ENCODE results near the gene MUS81.
"Not testable (repeated sequence)": the region's sequence is repeated elsewhere in the genome, so short reads cannot be mapped to it uniquely, and the experiment has no call there.

MUS81 gene, protein sequence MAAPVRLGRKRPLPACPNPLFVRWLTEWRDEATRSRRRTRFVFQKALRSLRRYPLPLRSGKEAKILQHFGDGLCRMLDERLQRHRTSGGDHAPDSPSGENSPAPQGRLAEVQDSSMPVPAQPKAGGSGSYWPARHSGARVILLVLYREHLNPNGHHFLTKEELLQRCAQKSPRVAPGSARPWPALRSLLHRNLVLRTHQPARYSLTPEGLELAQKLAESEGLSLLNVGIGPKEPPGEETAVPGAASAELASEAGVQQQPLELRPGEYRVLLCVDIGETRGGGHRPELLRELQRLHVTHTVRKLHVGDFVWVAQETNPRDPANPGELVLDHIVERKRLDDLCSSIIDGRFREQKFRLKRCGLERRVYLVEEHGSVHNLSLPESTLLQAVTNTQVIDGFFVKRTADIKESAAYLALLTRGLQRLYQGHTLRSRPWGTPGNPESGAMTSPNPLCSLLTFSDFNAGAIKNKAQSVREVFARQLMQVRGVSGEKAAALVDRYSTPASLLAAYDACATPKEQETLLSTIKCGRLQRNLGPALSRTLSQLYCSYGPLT

GRCh38 chr11:65860278-65861164 lies at the start of gene MUS81:
Gene MUS81, plus strand, starts transcription at chr11:65860433. Its CDS starts 321 bp downstream, at chr11:65860754.
- peak; percentile 92 for FAIRE-seq

- FAIRE-seq, result no peak
Observed at GRCh38 chr11:65811764-65812475, 48.3 kb upstream of the MUS81 start.

GRCh38 chr11:65814131-65814985 lies 45.9 kb upstream of the MUS81 start:
- no peak for FAIRE-seq

DNA sequence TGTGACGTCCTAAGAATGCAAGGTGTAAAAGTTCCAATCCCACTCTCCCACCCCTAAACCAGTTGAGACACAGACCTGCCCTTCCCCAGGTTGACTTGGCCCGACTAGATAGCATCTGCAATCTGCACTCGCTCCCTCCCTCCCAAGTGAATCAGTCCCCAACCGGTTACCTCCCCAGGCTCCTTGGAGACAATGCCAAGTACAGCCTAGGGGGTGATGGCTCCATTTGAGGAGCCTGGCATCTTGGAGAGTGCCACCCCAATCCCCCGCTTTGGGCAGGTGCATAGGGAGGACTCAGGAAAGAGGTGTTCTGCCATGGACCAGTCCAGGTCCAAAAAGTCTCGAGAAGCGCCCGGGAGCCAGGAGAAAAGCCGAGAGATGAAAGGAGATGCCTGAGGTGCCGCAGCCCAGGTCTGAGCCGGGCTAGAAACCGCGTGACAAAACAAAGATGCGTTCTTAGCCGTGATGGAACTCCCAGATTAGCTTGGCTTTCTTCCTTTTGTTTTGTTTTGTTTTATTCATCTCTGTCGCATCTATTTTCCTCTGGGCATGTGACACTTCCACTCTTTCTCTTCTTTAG lies 45.2 kb upstream of the MUS81 start:
- no peak for FAIRE-seq

GRCh38 chr11:65816696-65817095 lies 43.5 kb upstream of the MUS81 start:
- no peak for FAIRE-seq

DNA sequence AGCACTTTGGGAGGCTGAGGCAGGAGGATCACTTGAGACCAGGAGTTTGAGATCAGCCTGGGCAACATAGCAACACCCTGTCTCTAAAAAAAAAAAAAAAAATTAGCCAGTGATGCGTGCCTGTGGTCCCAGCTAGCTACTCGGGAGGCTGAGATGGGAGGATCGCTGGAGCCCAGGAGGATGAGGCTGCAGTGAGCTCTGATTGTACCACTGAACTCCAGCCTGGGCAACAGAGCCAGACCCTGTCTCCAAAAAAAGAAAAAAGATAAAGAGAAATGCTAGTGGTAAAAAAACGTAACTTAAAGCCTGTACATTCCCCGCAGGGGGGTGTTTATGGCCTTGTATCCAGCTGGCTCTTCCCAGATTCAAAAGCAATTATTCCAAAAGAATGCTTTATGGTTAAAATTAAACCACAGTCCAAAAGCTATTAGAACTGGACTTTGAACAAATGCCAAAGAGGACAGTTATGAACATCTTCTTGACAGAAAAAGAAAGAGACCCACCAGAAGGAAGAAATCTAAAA lies 42.9 kb upstream of the MUS81 start:
- FAIRE-seq, result no peak

DNA sequence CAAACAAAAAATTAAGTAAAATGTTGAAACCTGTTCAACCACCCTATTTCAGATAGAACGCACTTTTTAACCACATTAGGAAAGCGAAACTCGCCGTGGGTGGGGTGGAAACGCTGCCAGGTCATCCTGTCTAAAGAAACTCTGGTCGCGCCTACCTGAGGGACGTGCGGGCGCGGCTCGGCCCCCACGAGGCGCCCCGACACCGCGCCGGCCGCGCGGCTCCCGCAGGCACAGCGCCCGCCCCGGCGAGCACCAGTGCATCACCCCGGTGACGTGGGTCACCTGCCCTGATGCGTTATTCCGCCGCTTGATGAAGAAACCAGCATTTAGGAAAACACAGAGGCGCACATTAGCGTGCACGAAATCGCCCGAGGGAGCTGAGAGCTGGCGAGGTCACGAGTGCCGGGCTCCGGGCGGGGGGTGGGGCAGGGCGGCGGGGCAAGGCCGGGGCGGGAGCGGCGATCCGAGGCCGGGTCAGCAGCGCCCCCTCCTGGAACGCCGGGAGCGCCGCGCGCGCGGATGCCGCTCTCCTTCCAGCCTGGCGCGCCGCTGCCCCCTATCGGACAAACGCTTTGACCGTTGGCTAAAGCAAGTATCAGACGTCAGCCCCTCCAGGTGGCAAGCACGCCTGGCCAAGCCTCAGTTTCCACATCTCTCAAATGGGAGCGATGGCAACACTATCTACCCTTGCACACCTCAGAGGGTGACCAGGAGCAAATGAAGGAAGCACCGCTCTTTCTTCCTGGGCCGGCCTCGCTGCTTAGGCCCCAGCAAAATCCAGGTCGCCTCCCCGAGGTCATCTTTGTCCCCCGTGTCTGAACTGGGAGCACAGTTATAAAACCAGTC lies 42.2 kb upstream of the MUS81 start:
- FAIRE-seq, result no peak

GRCh38 chr11:65821107-65821506 lies 39.1 kb upstream of the MUS81 start:
- FAIRE-seq, result no peak

- FAIRE-seq, result no peak
Observed at GRCh38 chr11:65822776-65823528, 37.3 kb upstream of the MUS81 start.

- FAIRE-seq, result no peak
Observed at GRCh38 chr11:65826984-65827735, 33.1 kb upstream of the MUS81 start.

GRCh38 chr11:65829459-65829858 lies 30.8 kb upstream of the MUS81 start:
- no peak for FAIRE-seq

DNA sequence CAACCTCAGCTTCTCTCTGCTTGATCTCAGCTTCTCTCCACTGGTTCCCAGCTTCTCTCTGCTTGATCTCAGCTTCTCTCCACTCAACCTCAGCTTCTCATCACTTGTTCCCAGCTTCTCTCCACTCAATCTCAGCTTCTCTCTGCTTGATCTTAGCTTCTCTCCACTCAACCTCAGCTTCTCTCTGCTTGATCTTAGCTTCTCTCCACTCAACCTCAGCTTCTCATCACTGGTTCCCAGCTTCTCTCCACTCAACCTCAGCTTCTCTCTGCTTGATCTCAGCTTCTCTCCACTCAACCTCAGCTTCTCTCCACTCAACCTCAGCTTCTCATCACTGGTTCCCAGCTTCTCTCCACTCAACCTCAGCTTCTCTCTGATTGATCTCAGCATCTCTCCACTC lies 28.0 kb upstream of the MUS81 start:
- FAIRE-seq, result not testable (repeated sequence)

DNA sequence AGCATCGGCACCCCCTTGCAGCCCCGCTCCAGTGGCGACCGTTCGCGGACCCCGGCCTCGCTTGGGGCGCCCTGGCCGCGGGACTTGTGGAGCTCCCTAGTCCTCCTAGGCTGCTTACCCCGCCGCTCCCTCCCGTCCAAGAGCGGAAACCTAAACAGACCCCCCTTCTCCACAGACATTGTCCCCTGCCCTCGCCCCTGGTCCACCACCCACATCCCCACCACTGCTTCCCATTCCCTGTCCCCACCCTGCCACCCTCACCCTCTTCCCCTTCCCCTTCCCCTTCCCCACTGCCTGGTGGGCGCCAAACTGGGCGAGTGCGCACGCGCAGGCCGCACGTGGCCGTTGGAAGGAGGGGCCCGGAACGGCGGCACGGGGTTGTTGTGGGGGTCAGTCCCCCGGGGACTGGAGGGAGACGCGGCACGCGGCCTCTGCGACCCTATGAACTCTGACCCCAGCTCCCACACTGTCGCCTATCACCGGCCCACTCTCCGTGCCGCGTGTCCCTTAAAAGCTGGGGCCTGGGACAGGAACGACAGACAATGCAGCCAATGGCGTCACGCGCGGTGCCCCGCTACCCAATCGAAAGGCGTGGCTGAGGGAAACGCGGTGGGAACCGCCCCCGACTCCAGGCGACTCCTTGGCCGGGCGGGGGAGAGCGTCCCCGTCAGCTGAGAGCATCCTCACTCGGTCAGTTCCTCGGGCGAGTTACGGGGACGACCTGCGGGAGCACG lies 26.8 kb upstream of the MUS81 start, which contains the start of gene SNX32:
TSS of gene SNX32 (plus strand) at position 667 of the 734 bp plus-strand sequence. CDS start 103 bp downstream, outside the sequence.
- no peak for FAIRE-seq

- FAIRE-seq, result no peak
Observed at GRCh38 chr11:65834202-65834601, 26.0 kb upstream of the MUS81 start.

DNA sequence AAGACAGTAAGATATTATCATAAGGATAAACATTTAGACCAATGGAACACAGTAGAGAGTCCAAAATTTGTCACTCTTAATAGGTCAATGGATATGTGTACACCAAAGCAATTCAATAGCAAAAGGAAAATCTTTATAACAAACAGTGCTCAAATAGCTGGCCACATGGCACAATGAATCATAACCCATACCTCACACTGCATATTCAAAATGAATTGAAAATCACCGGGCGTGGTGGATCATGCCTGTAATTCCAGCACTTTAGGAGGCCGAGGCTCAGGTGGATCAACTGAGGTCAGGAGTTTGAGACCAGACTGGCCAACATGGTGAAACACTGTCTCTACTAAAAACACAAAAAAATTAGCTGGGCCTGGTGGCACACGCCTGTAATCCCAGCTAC lies 18.1 kb upstream of the MUS81 start:
- no peak for FAIRE-seq

DNA sequence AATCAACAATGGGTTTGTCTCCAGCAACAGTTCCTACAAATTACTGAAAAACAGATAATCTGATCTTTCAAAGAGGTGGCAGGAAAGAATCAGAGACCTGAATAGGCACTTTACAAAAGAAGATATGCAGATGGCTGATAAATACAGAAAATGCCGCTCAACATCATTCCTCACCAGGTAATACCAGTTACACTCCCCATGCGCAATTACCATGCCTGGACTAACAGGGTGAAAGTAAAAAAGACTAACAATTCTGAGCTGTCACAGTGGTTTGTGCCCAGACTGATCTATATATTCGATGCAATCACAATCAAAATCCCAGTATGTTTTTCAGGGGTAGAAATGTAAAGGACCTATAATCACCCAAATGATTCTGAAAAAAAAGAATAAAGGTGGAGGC lies 16.4 kb upstream of the MUS81 start:
- FAIRE-seq, result no peak

GRCh38 chr11:65844231-65844872 lies 15.9 kb upstream of the MUS81 start:
- no peak for FAIRE-seq
